H1 (cell line): Measurements from ENCODE around the gene PTPA. TPM values are rescaled to one million over a fixed set of nuclear protein-coding genes. Genes with fewer than 3 reads are reported as not detected.

Source experiments
- CTCF ChIA-PET: fragments of 300-600 bp; sonication (Branson Sonifier 250); formaldehyde crosslinking; loops from one replicate; lab custom pipeline; 2021; ENCODE audit not compliant: partially characterized antibody; lab: Charles Lee
- POLR2A ChIA-PET: fragments of 300-600 bp; sonication (Branson Sonifier 250); formaldehyde crosslinking; loops from one replicate; lab custom pipeline; 2021; ENCODE audit warnings: inconsistent platforms; ENCODE audit not compliant: partially characterized antibody; lab: Charles Lee
- DNase-seq, 2 experiments: peaks; one replicate each; pipeline versions ENCODE4 v3.0.0 to v3.0.0-alpha.2; 2010 to 2022; ENCODE audit warnings: low spot score in 2 of 2, low read depth in 1 of 2, mixed read lengths in 1 of 2
- FAIRE-seq: peaks from 2 replicates; lab custom pipeline; 2011; peaks lifted over from hg19 to GRCh38; lab: Jason Lieb, UNC
- H2AFZ ChIP-seq: 2 replicates; pipeline ENCODE4 v1.8.1; 2012; ENCODE audit warnings: low read length, inconsistent platforms
- H2AK5ac ChIP-seq: 2 replicates; pipeline ENCODE4 v1.6.1; 2013; ENCODE audit warnings: low read depth, low read length
- H2BK120ac ChIP-seq: replicated peaks from 2 replicates; pipeline ENCODE3; 2013; ENCODE audit warnings: low read depth, low read length, inconsistent platforms
- H2BK12ac ChIP-seq: 2 replicates; pipeline ENCODE4 v1.6.1; 2013; ENCODE audit warnings: low read depth, low read length
- H2BK15ac ChIP-seq: 2 replicates; pipeline ENCODE4 v1.6.1; 2013; ENCODE audit warnings: low read length
- H2BK20ac ChIP-seq: 2 replicates; pipeline ENCODE4 v1.6.1; 2013; ENCODE audit warnings: low read length
- H2BK5ac ChIP-seq: 2 replicates; pipeline ENCODE4 v1.6.1; 2013; ENCODE audit warnings: low read depth, low read length
- H3K14ac ChIP-seq: 2 replicates; pipeline ENCODE4 v1.6.1; 2013; ENCODE audit warnings: inconsistent platforms; ENCODE audit not compliant: insufficient read length
- H3K18ac ChIP-seq: 2 replicates; pipeline ENCODE4 v1.6.1; 2013; ENCODE audit warnings: low read length; ENCODE audit errors: extremely low read depth
- H3K23ac ChIP-seq: 2 replicates; pipeline ENCODE4 v1.6.1; 2013; ENCODE audit warnings: inconsistent platforms; ENCODE audit not compliant: insufficient read length
- H3K23me2 ChIP-seq: 2 replicates; pipeline ENCODE4 v1.6.1; 2013; ENCODE audit warnings: low read depth, low read length
- H3K27ac ChIP-seq: 2 replicates; pipeline ENCODE4 v1.6.1; 2011; ENCODE audit warnings: low read depth, low read length, inconsistent platforms
- H3K27me3 ChIP-seq, 4 experiments: replicated peaks in 1 of 4; 1 replicate in 1 of 4; 2 replicates in 3 of 4; pipeline versions ENCODE4 v1.6.1 to v1.8.1; 2011 to 2013; ENCODE audit warnings: low read length in 3 of 4, mild to moderate bottlenecking in 3 of 4, inconsistent platforms in 2 of 4, mixed read lengths in 2 of 4, moderate library complexity in 1 of 4; ENCODE audit not compliant: control insufficient read depth in 3 of 4, insufficient read depth in 3 of 4; ENCODE audit errors: extremely low read depth in 1 of 4
- H3K36me3 ChIP-seq, 4 experiments: 2 replicates each; pipeline versions ENCODE4 v1.6.1 to v1.8.1; 2011 to 2013; ENCODE audit warnings: mild to moderate bottlenecking in 4 of 4, low read length in 3 of 4, moderate library complexity in 2 of 4, control low read depth in 1 of 4, inconsistent platforms in 1 of 4; ENCODE audit not compliant: insufficient read depth in 4 of 4, control insufficient read depth in 2 of 4
- H3K4ac ChIP-seq: replicated peaks from 2 replicates; pipeline ENCODE3; 2013; ENCODE audit warnings: low read length, low read depth, mixed read lengths, inconsistent platforms; ENCODE audit not compliant: insufficient read length
- H3K4me1 ChIP-seq, 4 experiments: replicated peaks in 1 of 4; 1 replicate in 1 of 4; 2 replicates in 3 of 4; pipeline versions ENCODE4 v1.6.1 to v1.8.1; 2011 to 2013; ENCODE audit warnings: low read length in 3 of 4, inconsistent platforms in 2 of 4, mixed read lengths in 1 of 4; ENCODE audit not compliant: insufficient read depth in 4 of 4, control insufficient read depth in 3 of 4
- H3K4me2 ChIP-seq, 2 experiments: 2 replicates each; pipeline versions ENCODE4 v1.6.1 to v1.8.1; 2011 to 2013; ENCODE audit warnings: low read depth in 2 of 2, low read length in 2 of 2, control low read depth in 1 of 2, inconsistent platforms in 1 of 2, mild to moderate bottlenecking in 1 of 2; ENCODE audit not compliant: insufficient read depth in 1 of 2
- H3K4me3 ChIP-seq, 4 experiments: fragments of 200-600, 300-600 bp in 1 of 4; sonication (generic), shearing (Covaris generic), sonication (Bioruptor Twin) in 1 of 4; 2 replicates each; pipeline versions ENCODE4 v1.5.1 to v1.8.1; 2011 to 2016; ENCODE audit warnings: low read length in 4 of 4, low read depth in 3 of 4, control low read depth in 2 of 4, inconsistent platforms in 2 of 4, mild to moderate bottlenecking in 2 of 4, mixed read lengths in 1 of 4, moderate library complexity in 1 of 4; ENCODE audit not compliant: insufficient read depth in 2 of 4; ENCODE audit errors: extremely low read depth in 1 of 4
- H3K56ac ChIP-seq: replicated peaks from 2 replicates; pipeline ENCODE3; 2013; ENCODE audit warnings: low read depth, mild to moderate bottlenecking, mixed read lengths, low read length, inconsistent platforms; ENCODE audit not compliant: insufficient read length
- H3K79me1 ChIP-seq: 2 replicates; pipeline ENCODE4 v1.6.1; 2013; ENCODE audit warnings: low read depth, low read length, control low read depth
- H3K79me2 ChIP-seq, 2 experiments: 2 replicates each; pipeline versions ENCODE4 v1.6.1 to v1.8.1; 2012 to 2013; ENCODE audit warnings: low read length in 2 of 2, mild to moderate bottlenecking in 2 of 2, inconsistent platforms in 1 of 2; ENCODE audit not compliant: insufficient read depth in 2 of 2, control insufficient read depth in 1 of 2
- H3K9ac ChIP-seq, 4 experiments: replicated peaks in 1 of 4; 1 replicate in 1 of 4; 2 replicates in 3 of 4; pipeline versions ENCODE4 v1.6.1 to v1.8.1; 2011 to 2013; ENCODE audit warnings: low read depth in 3 of 4, low read length in 3 of 4, control low read depth in 2 of 4, mild to moderate bottlenecking in 2 of 4, moderate library complexity in 2 of 4, inconsistent platforms in 1 of 4; ENCODE audit errors: extremely low read depth in 1 of 4
- H3K9me3 ChIP-seq, 2 experiments: 2 replicates each; pipeline versions ENCODE4 v1.6.1 to v1.8.1; 2012 to 2013; ENCODE audit warnings: mild to moderate bottlenecking in 2 of 2, moderate library complexity in 2 of 2, control low read depth in 1 of 2, inconsistent platforms in 1 of 2, low read depth in 1 of 2, low read length in 1 of 2, mixed read lengths in 1 of 2; ENCODE audit not compliant: insufficient read depth in 2 of 2
- H4K20me1 ChIP-seq, 2 experiments: replicated peaks in 1 of 2; 2 replicates each; pipeline versions ENCODE3 to v1.8.1; 2011 to 2013; ENCODE audit warnings: inconsistent platforms in 2 of 2, low read length in 2 of 2, mild to moderate bottlenecking in 1 of 2; ENCODE audit not compliant: insufficient read depth in 2 of 2, control insufficient read depth in 1 of 2
- H4K5ac ChIP-seq: 2 replicates; pipeline ENCODE4 v1.6.1; 2013; ENCODE audit warnings: low read length, low read depth, mixed read lengths, inconsistent platforms; ENCODE audit not compliant: insufficient read length
- H4K8ac ChIP-seq: 2 replicates; pipeline ENCODE4 v1.8.0; 2013; ENCODE audit warnings: mild to moderate bottlenecking, moderate library complexity, low read length, inconsistent platforms; ENCODE audit not compliant: insufficient read depth; ENCODE audit errors: extremely low read depth
- H4K91ac ChIP-seq: replicated peaks from 2 replicates; pipeline ENCODE3; 2013; ENCODE audit warnings: low read length, mixed read lengths, inconsistent platforms; ENCODE audit not compliant: insufficient read length
- EGR1 ChIP-seq: IDR thresholded peaks from 2 replicates; pipeline ENCODE4 v1.6.1; 2011; ENCODE audit warnings: low read depth, low read length, borderline replicate concordance
- GTF2F1 ChIP-seq: IDR thresholded peaks from 2 replicates; pipeline ENCODE4 v1.6.1; 2012; ENCODE audit warnings: low read depth, low read length, improper control_type of control experiment, borderline replicate concordance
- KDM1A ChIP-seq: fragments of 200-600, 300-600 bp; sonication (generic); IDR thresholded peaks from 2 replicates; pipeline ENCODE4 v1.7.1; 2016; ENCODE audit warnings: mild to moderate bottlenecking, low read length, borderline replicate concordance
- KDM4A ChIP-seq: IDR thresholded peaks from one replicate; pipeline ENCODE4 v1.7.1; 2012; ENCODE audit warnings: low read depth, mild to moderate bottlenecking, moderate library complexity, low read length, inconsistent platforms; ENCODE audit not compliant: severe bottlenecking
- NRF1 ChIP-seq: IDR thresholded peaks from 2 replicates; pipeline ENCODE4 v1.6.1; 2011; ENCODE audit warnings: mild to moderate bottlenecking, low read depth, low read length, improper control_type of control experiment
- PHF8 ChIP-seq: fragments of 200-600 bp; sonication (generic); conservative IDR thresholded peaks from 2 replicates; pipeline ENCODE4 v1.7.1; 2012; ENCODE audit warnings: low read depth, mild to moderate bottlenecking, inconsistent platforms, low read length, moderate library complexity
- RFX5 ChIP-seq: IDR thresholded peaks from 2 replicates; pipeline ENCODE4 v1.6.1; 2011; ENCODE audit warnings: low read depth, low read length, improper control_type of control experiment, borderline replicate concordance
- RNF2 ChIP-seq: fragments of 200-900, 300-1000 bp; sonication (generic); IDR thresholded peaks from 2 replicates; pipeline ENCODE4 v1.7.1; 2016; ENCODE audit warnings: borderline replicate concordance, low read depth, mild to moderate bottlenecking, antibody characterized with exemption, low read length; ENCODE audit not compliant: poor library complexity, severe bottlenecking; ENCODE audit errors: missing control alignments
- RXRA ChIP-seq: IDR thresholded peaks from 2 replicates; pipeline ENCODE4 v1.6.1; 2011; ENCODE audit warnings: low read depth, mild to moderate bottlenecking, low read length, moderate library complexity; ENCODE audit not compliant: insufficient read depth
- SIN3A ChIP-seq, 2 experiments: IDR thresholded peaks in 1 of 2; conservative IDR thresholded peaks in 1 of 2; 2 replicates each; pipeline ENCODE4 v1.6.1; 2011 to 2012; ENCODE audit warnings: low read length in 2 of 2, improper control_type of control experiment in 1 of 2, low read depth in 1 of 2, mild to moderate bottlenecking in 1 of 2
- ZNF274 ChIP-seq: IDR thresholded peaks from 2 replicates; pipeline ENCODE4 v1.7.0; 2012; ENCODE audit warnings: low read length, borderline replicate concordance; ENCODE audit errors: extremely low read depth
- WGBS, 2 experiments: shearing (Covaris generic) in 1 of 2; methylation state at CpG; one replicate each; pipeline versions ENCODE4 v1.1.6 to v1.1.7; 2013 to 2015; ENCODE audit warnings: low lambda C conversion rate in 2 of 2, mixed read lengths in 2 of 2, inconsistent platforms in 1 of 2, low coverage in 1 of 2, missing lambda C conversion rate in 1 of 2; ENCODE audit not compliant: insufficient replicate concordance in 2 of 2, insufficient coverage in 1 of 2, insufficient read length in 1 of 2; ENCODE audit errors: extremely low coverage in 1 of 2, missing lambda C conversion rate in 1 of 2; 5-methylcytosine and 5-hydroxymethylcytosine counted together
- polyA plus RNA-seq, 7 experiments: library from polyadenylated mRNA; depleted of rRNA in 3 of 7; stranded (reverse) in 5 of 7; unstranded in 2 of 7; fragments of >200 nt in 5 of 7; fragments of 200-250 nt in 2 of 7; gene quantifications; 1 replicate in 5 of 7; 2 replicates in 1 of 7; 4 replicates in 1 of 7; pipeline versions ENCODE4 v1.2.1 to v1.2.3, GENCODE V29; 2011 to 2013; ENCODE audit warnings: missing spikeins in 2 of 7, mixed read lengths in 2 of 7
- total RNA-seq: library from RNA; stranded (reverse); fragmentation: NEBNext Ultra II Directional; extraction: Animal tissue kit (Norgen Biotek cat#: 25700); gene quantifications from 2 replicates; pipeline ENCODE4 v1.2.1, GENCODE V29; 2021

The PTPA gene
- total and polyA plus RNA-seq, 2 of the 8 experiments (the other 6 are each of a cell fraction or from before 2014, with no cell fraction given), result 114 to 145 TPM

GRCh38 chr9:129107651-129108050 lies 3.6 kb upstream of the PTPA start:
- Histone ChIP-seq H2BK20ac (no peak overlapping the region), H3K9ac (no peak overlapping the region), H4K20me1 (no peaks in the 10 kb centered on the region), H3K79me1 (no peaks in the 10 kb centered on the region), H4K8ac (no peak overlapping the region), H2AFZ (no peak overlapping the region), H2BK5ac (0 out of 2 replicates have a peak overlapping the region, but pooled peaks have one; percentile 16), H3K79me2 (peaks cover 0 to 10% of the 10 kb centered on the region in 2 experiments; a peak in 2 of 4 replicates), H3K14ac (no peak overlapping the region), H3K23ac (no peak overlapping the region), H3K4ac (no peak overlapping the region), H3K27me3 (peaks cover 0 to 15% (median 13%) of the 10 kb centered on the region in 4 experiments; a peak in 5 of 7 replicates), H3K4me2 (no peak overlapping the region), H3K9me3 (no peaks in the 10 kb centered on the region), H3K27ac (no peak overlapping the region), H3K23me2 (peaks cover 10% of the 10 kb centered on the region), H4K5ac (no peak overlapping the region), H2BK120ac (no peak overlapping the region), H2BK15ac (0 out of 2 replicates have a peak overlapping the region, but pooled peaks have one; percentile 46), H4K91ac (no peak overlapping the region), H3K4me3 (no peak overlapping the region), H3K56ac (no peak overlapping the region), H3K36me3 (no peaks in the 10 kb centered on the region), H3K18ac (no peak overlapping the region), H2AK5ac (no peak overlapping the region), H2BK12ac (no peak overlapping the region), H3K4me1 (peaks cover 0 to 5% (median 4%) of the 10 kb centered on the region in 4 experiments; a peak in 3 of 7 replicates)
- DNase-seq (no peak), FAIRE-seq (no peak)
- ChIA-PET POLR2A (interaction anchor here (1.4 kb wide), 1 partner anchor 12 kb away, joined by 5 read pairs; no protein-coding TSS in a partner anchor), CTCF (no interaction called here)
- WGBS, 2 experiments, result 94% methylated on average over 13 of the region's 13 CpGs; no CpG with 5 or more reads in 1 of the 2 experiments
- TF ChIP-seq RFX5, result no peak
- no peak for TF ChIP-seq GTF2F1
- TF ChIP-seq EGR1, result no peak
- TF ChIP-seq ZNF274, result no peak
- TF ChIP-seq SIN3A (conservative IDR thresholded peaks at IDR 0.05 in 1 of 2, IDR thresholded peaks at IDR 0.05 in 1 of 2; ENCODE audit: low read depth in 1 of 2, low read length in 2 of 2), result no peak
- no peak for TF ChIP-seq NRF1
- no peak for TF ChIP-seq KDM1A
- TF ChIP-seq KDM4A, result no peak
- TF ChIP-seq PHF8, result no peak
- TF ChIP-seq RXRA, result no peak
- no peak for TF ChIP-seq RNF2
